Activated CD4-positive, alpha-beta T cell treated with anti-CD3 and anti-CD28 coated beads, Interleukin-2, amount 50 U/mL, for 1 hour (primary cell): ENCODE measurements around the gene ZBTB16.
A peak's percentile ranks its signal among the peaks of the same experiment; 100 is the strongest.

Experiments
- DNase-seq: peaks from one replicate; pipeline ENCODE4 v3.0.0-alpha.2; 2020

The ZBTB16 gene

DNA sequence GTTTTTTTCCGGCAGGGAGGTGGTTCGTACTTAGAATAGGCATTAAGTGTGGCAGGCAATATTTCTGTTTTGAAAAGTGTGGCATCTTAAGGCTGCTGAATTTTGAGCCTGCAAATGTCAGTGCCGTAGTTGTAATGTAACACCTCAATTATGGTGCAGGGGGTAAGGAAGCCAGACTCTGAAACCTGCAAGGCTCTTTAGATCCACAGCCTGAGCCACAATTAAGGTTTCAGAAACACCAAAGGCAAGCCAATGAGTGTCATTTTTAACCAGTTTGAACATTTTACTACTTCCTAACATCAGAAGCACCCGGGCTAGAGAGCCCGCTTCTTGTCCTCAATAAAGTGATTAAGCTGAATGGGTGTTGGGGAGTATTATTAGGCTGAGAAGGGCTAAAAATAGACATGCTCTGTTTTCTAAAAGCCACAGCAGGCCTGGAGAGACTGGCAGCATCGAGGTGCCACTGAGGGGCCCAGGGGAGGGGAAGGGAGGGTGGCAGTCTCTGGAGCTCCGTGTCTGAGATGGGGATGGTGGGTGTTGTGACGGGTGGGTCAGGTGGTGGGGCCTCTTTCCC lies 113.4 kb downstream of the ZBTB16 start:
- no peak for DNase-seq

DNA sequence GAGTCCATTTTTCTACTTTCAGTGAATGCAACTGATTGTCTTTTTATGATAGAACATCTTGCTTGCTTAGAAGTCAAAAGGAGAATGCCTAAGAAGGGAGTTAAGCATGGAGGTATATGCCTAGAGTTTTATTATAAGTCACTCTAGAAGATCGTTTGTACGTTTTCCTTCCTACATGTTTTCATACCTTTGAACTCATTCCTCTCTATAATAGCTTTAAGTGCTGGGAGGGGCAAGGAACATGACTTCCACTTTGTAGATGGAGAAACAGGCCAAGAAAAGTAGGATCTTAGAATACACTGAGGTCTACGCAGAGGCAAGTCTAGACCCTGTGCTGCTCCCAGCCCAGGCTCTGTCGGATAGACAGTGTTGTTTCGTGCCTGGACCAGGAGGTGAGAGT lies 114.3 kb downstream of the ZBTB16 start:
- DNase-seq = no peak

DNA sequence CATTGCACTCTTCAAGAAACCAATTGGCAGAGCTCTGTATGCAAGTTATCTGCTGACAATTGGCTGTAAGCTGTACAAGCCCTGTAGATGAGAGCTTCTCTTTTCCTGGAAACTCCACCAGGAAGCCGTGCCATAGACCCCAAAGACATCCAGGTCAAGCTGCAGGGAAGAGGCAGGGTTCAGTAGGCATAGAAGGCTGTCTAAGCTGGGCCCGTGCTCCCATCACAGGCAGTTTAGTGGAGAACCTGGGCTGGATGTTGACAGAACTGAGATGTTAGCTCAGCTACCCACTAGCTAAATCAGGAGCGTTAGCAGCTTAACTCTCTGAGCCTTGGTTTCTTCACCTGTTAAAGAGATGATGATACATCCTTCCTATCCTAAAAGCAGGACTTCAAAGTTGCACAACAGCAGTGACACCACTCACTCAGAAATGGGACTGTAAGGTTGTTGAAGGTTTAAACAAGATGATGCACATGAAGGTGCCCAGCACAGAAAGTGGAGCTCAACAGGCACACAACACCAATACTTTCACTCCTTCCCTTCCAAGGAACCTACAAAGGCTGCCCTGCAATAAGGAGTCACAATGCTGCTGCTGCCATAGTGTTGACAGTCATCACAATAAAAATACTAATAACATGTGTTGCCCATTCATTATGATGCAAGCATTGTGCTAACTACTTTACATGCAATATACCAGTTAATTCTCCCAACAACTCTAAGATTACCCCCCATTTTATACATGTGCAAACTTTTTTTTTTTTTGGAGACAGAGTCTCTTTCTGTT lies 115.4 kb downstream of the ZBTB16 start:
- DNase-seq = no peak

DNA sequence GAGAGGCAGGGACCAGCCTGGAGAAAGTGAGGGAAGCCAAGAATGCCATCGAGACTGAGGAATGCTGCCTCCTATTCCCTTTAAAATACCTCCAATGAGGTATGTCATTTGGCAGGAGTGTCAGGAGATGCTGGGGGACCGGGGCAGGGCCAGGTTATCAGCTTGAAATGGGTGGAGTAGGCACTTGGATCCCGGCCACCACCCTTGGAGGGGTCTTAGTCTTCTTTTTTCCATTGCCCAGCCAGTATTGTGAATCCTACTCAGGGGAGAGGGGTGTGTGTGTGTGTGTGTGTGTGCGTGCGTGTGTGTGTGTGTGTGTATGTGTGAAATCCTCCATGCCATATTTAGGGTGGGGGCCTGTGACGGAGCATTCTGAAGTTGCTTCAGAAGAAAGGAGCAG lies 116.2 kb downstream of the ZBTB16 start:
- no peak for DNase-seq

DNA sequence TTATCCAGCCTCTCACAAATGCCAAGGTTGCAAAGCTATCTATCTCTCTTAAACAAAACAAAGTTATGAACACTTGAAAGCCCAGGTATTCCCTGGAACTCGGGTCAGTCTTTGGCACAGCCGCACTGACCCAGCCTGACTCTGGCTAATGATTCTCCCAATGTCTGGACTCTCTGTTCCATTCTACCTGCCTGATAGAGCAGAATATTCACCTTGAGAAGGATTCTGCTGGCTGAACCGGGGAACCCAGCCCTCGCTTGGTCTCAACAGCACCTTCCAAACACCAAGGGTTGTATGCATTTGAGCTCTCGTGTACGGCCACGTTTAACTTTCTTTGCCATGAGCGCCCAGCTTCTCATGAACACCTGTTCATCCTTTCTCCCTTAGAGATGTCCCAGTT lies 116.8 kb downstream of the ZBTB16 start:
- no peak for DNase-seq

DNA sequence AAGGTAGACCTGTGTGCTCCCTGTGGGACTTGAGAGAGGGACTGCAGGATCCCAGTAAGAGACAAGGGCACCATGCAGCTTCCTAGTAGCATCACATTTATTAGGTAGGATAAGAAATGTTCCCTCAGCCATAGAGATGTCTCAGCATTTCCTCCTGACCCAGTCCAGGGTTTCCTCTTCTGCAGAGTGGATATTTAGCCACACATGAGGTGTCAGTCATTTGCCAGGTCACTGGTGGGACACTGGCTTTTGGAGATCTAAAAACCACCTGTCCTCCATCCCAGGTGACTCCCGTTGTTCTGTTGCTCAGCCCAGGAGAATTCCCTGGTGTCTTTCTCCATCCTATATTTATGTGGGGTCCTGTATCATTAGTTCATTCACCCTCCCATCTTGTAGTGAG lies 119.1 kb downstream of the ZBTB16 start:
- DNase-seq = no peak

DNA sequence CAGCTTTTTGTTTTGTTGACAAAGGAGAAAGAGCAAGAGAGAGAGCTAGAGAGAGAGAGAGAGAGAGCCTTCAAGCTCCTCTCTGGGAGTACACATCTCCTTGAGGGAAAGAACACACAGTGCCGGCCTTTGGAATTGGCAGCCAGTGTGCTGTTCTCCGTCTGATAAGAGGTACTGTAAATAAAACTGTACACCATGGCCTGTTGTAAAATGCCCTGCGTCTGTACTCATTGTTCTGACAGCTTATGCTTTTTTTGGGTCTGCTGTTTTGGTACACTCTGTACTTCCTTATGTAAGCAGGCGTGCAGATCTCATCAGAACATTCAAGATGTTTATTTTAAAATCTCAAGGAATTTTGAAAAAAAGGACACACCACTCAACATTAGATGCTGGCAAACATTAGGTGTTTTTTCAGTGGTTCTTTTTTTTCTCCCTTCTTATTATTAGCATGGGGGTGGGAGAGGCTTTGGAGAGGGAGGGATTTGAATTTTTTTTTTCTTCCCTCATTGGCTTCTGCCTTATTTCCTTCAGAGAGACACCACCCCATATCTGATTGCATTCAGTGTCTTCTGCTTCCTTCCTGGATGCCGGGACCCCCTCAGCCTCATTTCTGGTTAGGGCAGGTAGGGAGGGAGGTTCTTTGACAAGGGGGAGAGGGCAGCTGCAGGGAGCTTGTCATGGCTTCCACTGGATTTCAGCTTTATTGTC lies 119.9 kb downstream of the ZBTB16 start:
- DNase-seq = no peak

DNA sequence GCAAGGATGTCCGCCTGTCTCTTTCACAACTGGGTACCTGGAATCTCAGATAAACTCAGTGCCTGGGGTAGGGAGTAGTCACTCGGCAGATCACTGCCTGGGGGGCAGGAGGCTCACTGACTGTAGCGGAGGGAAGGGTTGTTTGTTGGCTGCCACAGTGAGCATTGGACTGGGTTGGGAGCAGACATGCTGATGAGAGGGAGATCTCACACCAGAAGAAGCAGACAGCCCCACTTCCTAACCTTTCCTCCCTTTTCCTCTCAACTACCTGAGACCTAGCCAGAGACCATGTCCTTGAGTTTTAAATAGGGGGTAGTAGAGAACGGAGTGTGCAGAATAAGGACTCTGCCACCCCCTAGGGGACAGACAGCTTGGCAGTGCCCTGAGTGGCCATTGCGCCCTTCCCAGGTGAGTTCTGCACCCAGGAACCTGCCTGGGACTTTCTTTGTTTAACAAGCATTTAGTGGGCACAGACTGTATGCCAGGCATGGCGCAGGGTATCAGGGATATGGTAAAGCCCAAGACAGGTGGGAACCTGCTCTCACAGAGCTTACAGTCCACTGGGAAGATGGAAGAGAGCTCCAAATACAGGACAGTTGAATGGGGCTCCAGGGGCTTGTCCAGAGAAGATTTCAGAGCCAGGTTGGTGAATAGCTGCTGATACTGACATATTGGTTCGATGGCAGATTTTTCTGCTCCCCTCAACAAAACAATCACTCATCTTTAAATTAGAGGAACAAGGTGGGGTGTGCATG lies 121.0 kb downstream of the ZBTB16 start:
- no peak for DNase-seq

DNA sequence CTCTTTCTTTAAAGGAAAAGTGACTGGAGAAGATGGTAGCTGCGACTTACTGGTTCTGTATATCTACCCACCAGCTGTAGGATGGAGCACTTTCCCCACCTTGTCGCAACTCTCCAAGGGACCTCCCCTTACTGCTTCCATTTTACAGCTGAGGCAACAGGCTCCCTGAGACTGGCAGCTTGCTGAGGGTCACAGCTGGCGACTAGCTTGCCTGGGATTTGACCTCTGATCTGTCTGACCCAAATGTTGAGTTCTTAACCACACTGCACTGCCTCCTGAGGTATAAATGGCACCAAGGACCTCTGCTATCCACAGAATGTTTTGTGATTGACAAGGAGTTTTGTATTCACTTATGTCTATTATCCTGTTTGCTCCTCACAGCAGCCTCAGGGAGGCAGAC lies 121.7 kb downstream of the ZBTB16 start:
- DNase-seq = no peak

DNA sequence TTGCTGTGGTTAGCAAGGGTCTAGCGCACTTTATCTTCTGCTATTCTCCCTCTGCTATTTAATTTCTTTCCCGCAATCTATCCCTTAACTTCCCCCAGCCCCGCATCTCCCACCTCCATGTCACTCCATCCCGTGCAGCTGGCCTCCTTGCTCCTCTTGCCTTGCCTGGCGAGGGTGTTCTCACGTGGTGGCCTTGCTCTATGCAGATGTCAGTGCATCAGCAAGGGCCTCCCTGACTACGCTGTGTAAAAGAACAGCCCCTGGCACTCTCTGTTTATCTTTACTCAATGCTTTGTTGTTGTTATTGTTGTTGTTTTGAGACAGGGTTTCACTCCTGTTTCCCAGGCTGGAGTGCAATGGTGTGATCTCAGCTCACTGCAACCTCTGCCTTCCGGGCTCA lies 122.2 kb downstream of the ZBTB16 start:
- DNase-seq = no peak

DNA sequence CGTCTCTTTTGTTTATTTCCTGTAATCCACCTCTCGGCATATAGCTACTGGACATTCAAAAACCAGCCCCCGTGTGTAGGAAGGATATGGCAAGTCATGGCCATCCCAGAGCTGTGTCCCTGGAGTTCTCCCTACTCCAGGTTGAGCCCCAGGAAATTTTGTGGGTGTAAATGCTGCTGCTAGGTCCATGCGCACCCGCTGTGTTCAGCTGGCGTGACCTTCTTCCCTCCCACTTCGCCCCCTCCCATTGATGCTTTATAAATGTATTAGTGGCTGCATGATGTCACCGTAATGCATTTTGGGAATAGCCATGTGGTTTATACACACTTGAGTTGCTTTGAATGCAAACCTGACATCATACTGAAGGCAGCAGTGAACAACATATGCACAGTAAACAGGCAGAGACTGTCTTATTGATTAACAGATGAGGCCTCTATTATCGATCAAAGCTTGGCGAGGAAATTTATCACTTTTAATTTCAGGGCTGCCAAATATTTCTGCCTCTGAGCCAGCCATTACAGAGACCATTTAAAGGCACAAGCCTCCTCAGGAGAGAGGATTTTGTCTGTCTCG lies 123.0 kb downstream of the ZBTB16 start:
- no peak for DNase-seq

DNA sequence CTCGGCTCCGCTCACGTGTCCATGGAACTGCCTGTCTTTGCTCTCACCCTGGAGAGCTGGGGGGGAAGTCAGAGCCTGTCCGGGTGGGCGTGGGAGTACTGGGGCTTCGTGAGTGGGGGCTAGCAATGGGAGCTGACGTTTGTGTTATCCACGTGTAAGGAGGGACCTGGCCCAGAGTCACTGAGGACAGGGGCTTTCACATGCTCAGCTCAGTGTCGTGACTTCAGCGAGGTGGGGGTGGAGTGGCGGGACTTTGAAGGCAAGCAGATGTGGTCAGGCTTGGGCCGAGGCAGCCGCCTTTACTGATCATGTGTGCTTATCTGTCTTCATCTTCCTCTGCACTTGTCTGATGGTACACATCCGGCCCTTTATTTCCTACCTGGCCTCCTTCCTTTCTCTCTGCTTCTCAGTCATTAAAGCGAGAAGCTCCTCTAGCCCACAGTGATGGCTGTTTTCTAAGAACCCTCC lies 123.6 kb downstream of the ZBTB16 start:
- DNase-seq = peak; percentile 52

DNA sequence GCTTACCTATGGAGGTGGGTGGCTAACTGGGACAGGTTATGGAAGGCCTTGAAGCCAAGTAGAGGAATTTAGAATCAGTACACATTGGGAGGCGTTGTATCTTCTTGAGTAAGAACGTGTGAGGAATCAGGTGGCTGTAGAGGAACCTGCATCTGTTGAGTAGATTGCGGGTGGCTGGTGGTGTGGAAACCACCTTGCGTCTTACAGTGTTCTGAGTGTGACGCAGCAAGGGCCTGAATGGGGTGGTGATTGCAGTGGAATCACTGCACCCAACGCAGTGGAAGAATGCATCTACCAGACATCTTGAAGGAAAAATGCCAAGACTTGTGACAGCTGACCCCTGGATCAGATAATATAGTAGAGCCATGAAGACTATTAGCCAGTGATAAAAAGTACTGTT lies 125.9 kb downstream of the ZBTB16 start:
- no peak for DNase-seq

DNA sequence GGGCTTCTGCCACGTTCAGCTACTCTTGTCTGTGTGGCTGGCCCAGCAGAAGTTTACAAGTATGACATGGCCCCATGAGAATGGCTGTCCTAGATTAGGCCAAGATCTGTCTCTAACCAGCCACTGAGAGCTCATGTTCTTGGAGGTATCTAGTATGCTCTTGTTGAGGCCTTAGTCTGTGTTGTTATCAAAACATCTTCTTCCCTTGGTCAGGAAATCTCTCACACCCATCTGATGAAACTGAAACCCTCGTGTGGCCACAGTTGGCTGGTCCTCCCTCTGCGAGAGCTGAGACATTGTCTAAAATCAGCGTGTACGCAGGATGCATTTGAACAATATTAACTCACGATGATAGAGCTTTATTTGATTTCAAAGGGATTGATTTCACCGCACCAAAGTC lies 127.7 kb downstream of the ZBTB16 start:
- no peak for DNase-seq

DNA sequence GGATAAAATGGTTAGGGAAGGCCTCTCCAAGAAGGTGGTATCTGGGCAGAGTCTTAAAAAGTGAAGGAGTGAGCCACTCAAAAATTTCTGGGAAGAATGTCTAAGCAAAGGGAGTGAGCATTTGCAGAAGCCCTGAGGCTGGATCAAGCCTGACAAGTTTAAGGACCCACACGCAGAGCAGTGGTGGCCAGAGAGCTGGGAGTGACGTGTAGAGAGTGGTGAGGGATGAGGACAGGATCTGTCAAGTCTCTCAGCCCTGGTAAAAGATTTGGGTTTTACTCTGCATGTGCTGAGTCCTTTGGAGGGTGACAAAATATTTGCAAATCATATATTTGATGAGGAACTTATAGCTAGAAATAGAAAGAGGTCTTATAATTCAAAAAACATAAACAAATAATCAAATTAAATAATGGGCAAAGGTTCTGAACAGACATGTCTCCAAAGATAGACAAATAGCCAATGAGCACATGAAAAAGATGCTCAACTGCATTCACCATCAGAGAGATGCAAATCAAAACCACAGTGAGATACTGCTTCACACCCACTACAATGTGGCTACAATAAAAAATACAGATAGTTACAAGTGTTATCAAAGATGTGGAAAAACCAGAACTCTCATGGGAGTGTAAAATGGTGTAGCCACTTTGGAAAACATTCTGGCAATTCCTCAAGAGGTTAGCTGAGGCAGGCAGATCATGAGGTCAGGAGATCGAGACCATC lies 129.5 kb downstream of the ZBTB16 start:
- DNase-seq = no peak

DNA sequence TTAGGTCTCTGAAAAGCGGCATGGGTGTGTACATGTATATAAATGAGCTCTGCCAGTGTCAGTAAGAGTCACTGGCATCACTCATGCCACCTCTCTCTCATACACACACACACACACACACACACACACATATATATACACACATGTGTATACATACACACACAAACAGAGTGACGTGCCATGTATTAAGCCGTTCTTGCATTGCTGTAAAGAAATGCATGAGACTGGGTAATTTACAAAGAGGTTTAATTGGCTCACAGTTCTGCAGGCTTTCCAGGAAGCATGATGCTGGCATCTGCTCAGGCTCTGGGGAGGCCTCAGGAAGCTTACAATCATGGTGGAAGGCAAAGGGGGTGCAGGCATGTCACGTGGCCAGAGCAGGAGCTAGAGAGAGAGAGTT lies 131.1 kb downstream of the ZBTB16 start:
- no peak for DNase-seq

DNA sequence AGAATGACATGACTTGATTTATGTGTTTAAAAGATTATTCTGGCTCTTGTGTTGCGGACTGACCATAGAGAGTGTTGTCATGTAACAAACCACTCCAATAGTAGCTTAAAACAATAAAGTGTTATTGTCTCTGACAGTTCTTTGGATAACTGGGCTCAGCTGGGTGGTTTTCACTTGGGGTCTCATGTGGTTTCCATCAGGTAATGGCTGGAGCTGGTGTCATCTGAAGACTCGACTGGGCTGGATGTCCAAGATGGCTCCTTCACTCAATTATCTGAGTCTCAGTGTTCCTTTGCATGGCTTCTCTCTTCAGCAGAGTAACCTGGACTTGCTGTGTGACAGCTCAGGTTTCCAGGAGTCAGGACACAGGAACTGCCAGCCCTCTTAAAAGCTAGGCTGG lies 132.4 kb downstream of the ZBTB16 start:
- no peak for DNase-seq

DNA sequence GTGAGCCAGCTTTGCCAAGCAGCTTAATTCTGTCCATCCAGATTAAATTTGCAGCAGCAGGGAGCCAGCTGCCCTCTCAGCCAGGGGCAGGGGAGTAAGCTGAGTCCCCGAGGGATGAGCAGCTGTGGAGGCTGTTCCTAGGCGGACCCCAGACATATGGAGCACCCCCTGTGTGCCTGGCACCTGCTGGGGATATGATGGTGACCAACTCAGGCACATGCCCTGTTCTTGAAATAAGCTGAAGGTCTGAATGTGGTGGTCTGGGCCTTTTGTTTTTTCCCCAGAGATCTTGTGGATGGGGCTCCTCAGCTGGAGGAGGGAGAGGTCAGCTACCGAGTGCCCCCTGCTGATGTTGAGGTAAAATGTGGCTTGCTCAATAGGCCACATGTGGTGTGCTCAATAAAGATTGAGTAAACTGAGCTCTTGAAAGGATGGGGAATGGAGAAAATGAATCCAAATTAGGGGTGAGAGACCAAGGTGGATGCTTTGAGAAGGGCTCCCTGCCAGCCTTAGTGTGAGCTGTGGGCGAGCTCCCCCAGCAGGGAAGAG lies 133.4 kb downstream of the ZBTB16 start:
- DNase-seq = no peak

DNA sequence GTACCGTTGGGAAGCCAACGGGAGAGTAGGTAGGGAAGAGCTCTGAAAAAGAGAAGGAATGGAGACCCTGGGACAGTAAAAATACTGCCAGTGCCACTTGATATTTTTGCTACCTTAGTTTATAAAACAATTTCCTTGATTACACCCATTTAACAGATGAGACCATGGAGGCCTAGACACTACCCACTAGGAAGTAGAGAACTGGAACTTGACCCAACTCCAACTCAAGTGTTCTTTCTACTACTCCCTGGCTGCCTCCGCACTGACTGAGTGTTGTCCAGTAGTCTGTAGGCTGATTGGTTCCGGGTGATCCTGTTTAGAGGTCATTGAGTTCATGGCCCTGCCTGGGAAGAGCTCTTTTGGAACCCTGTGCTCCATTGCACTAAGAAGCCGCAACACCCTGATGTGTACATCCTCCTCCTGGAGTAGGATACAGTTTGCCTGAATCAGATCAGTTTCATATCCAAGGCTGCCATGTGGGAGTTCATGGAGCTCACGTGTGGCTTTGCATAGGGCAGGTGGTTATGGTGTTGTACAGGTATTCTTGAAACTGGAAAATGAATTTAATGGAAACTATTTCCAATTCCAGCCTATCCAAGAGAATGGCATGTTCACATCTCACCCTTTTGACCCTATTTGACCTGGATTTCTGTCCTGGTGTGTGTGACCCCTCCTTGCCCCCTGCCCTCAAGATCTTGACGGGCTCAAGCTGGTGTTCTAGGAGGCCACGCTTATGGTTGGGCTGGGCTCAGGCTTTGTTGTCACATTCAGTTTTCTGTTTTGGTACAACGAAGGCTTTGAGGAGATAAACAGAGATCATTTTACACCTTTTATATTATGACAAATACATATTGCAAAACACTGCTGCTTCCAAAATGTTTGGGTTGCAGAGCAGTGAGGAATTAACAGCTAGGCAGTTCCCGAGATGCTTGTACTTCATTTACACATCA lies 134.5 kb downstream of the ZBTB16 start:
- DNase-seq = no peak

DNA sequence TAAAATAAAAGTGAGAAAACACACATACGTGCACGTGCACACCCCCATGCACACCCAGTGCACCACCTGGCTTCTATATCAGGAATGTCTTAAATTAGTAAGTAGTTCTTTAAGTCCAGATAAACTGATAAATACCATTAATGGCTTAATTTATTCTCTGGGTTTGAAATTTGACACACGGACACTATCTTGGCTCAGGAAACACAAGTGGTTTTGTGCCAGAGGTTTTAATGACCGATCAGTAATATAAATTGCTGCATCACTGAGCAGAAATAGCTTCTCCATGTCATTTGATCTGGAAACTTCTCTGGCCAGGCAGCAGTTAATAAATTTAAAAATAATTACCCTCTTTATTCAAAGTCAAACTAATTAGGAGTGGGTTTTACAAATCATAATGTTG lies 135.2 kb downstream of the ZBTB16 start:
- DNase-seq = no peak

DNA sequence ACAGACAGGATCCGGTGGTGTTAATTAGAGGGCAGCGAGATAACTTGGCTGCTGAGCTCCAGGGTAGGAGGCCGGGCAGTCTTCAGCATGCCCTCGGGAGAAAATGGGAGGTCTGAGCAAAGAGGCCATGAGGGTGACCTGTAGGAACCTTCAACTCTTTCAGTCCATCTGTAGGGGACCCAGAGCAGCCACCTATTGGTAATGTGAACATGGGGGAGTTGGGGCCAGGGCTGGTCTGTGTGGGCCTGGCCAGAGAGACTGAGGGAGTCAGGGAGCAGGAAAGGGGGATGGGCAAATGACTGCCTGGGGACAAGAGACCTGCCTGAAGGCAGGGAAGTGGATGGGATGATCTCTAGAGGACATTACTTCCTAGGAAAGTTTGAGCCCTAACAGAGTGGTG lies 135.6 kb downstream of the ZBTB16 start:
- DNase-seq = no peak
